IPS-NIHi7 (cell line): ENCODE data around the gene SAG.
A peak's percentile ranks its signal among the peaks of the same experiment; 100 is the strongest.
"Not testable (repeated sequence)": the region's sequence is repeated elsewhere in the genome, so short reads cannot be mapped to it uniquely, and the experiment has no call there.

Experiments used
- DNase-seq: peaks from one replicate; pipeline ENCODE4 v3.0.0; 2012; ENCODE audit warnings: mixed read lengths; ENCODE audit errors: extremely low spot score

SAG gene

GRCh38 chr2:233354971-233355574, 47.5 kb downstream of the SAG start:
- DNase-seq = peak; percentile 29

GRCh38 chr2:233355916-233356315, 48.3 kb downstream of the SAG start:
- DNase-seq = no peak

- no peak for DNase-seq
Observed at GRCh38 chr2:233356546-233357308, 49.1 kb downstream of the SAG start.

- DNase-seq = no peak
Observed at GRCh38 chr2:233358335-233358734, 50.7 kb downstream of the SAG start.

- DNase-seq = no peak
Observed at GRCh38 chr2:233358947-233359346, 51.3 kb downstream of the SAG start.

GRCh38 chr2:233359823-233360222, 52.2 kb downstream of the SAG start:
- DNase-seq = no peak

GRCh38 chr2:233360771-233361176, 53.2 kb downstream of the SAG start:
- DNase-seq = no peak

- DNase-seq = no peak
Observed at GRCh38 chr2:233361297-233361696, 53.7 kb downstream of the SAG start.

GRCh38 chr2:233362742-233363141, 55.1 kb downstream of the SAG start:
- no peak for DNase-seq

- no peak for DNase-seq
Observed at GRCh38 chr2:233363744-233364235, 56.2 kb downstream of the SAG start.

GRCh38 chr2:233365861-233366520, 58.4 kb downstream of the SAG start:
- no peak for DNase-seq

GRCh38 chr2:233367586-233367985, 60.0 kb downstream of the SAG start:
- DNase-seq = no peak

GRCh38 chr2:233368756-233369155, 61.1 kb downstream of the SAG start:
- DNase-seq = no peak

- no peak for DNase-seq
Observed at GRCh38 chr2:233369462-233369861, 61.8 kb downstream of the SAG start.

- DNase-seq = no peak
Observed at GRCh38 chr2:233369897-233370685, 62.5 kb downstream of the SAG start.

- no peak for DNase-seq
Observed at GRCh38 chr2:233371641-233372040, 64.0 kb downstream of the SAG start.

- no peak for DNase-seq
Observed at GRCh38 chr2:233372855-233373254, 65.2 kb downstream of the SAG start.

- DNase-seq = no peak
Observed at GRCh38 chr2:233373316-233373715, 65.7 kb downstream of the SAG start.

GRCh38 chr2:233374776-233375175, 67.2 kb downstream of the SAG start:
- not testable (repeated sequence) for DNase-seq

GRCh38 chr2:233375490-233376314, 68.1 kb downstream of the SAG start:
- DNase-seq = no peak

- DNase-seq = no peak
Observed at GRCh38 chr2:233379034-233379433, 71.4 kb downstream of the SAG start.
